ENCODE measurements around the gene TRIM24. TPM values are rescaled to one million over a fixed set of nuclear protein-coding genes. Genes with fewer than 3 reads are reported as not detected.

TRIM24 gene
- total RNA-seq, 1 donor from 2014 or later, result 60.3 TPM

DNA sequence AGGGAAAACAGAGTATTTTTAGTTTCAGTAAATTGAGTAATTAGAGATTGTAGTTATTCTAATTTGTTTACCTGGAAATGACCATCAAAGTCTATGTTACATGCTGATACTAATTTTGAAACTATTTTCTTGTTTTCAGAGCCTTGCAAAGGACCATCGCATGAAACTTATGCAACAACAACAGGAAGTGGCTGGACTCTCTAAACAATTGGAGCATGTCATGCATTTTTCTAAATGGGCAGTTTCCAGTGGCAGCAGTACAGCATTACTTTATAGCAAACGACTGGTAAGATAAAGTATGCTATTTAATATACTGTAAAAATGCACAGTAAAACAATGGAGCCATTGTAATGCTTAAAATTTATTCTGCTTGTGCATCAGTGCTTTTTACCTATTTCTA, 78.5 kb downstream of the TRIM24 start:
- Histone ChIP-seq H3K79me2 (ENCODE audit: insufficient read depth, low read length) (no peaks in the 10 kb centered on the region), H3K4me3 (ENCODE audit: insufficient read depth, low read depth, low read length) (no peak overlapping the region), H3K9me3 (ENCODE audit: insufficient read depth, low read depth, low read length) (no peaks in the 10 kb centered on the region), H3K4me2 (ENCODE audit: low read length) (no peak overlapping the region), H2AFZ (ENCODE audit: low read depth, low read length) (no peak overlapping the region), H3K27ac (ENCODE audit: low read depth, low read length) (no peak overlapping the region), H3K36me3 (ENCODE audit: insufficient read depth, low read length) (peaks cover 8% of the 10 kb centered on the region), H4K20me1 (ENCODE audit: insufficient read depth, low read length) (no peaks in the 10 kb centered on the region), H3K4me1 (ENCODE audit: insufficient read depth, low read length) (no peaks in the 10 kb centered on the region), H3K27me3 (ENCODE audit: insufficient read depth, low read length) (no peaks in the 10 kb centered on the region), H3K9ac (ENCODE audit: low read length) (no peak overlapping the region)
- TF ChIP-seq, protein P1, sequence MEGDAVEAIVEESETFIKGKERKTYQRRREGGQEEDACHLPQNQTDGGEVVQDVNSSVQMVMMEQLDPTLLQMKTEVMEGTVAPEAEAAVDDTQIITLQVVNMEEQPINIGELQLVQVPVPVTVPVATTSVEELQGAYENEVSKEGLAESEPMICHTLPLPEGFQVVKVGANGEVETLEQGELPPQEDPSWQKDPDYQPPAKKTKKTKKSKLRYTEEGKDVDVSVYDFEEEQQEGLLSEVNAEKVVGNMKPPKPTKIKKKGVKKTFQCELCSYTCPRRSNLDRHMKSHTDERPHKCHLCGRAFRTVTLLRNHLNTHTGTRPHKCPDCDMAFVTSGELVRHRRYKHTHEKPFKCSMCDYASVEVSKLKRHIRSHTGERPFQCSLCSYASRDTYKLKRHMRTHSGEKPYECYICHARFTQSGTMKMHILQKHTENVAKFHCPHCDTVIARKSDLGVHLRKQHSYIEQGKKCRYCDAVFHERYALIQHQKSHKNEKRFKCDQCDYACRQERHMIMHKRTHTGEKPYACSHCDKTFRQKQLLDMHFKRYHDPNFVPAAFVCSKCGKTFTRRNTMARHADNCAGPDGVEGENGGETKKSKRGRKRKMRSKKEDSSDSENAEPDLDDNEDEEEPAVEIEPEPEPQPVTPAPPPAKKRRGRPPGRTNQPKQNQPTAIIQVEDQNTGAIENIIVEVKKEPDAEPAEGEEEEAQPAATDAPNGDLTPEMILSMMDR (IDR thresholded peaks at IDR 0.05; ENCODE audit: insufficient read depth, low read depth, low read length), result no peak
- TF ChIP-seq EZH2 (IDR thresholded peaks at IDR 0.05; ENCODE audit: insufficient read depth, low read length), result no peak
- no peaks in the 10 kb centered on the region for H3K4me1 Mint-ChIP-seq (ENCODE audit: low read depth, unreplicated experiment)
- no peaks in the 10 kb centered on the region for H3K9me3 Mint-ChIP-seq (ENCODE audit: unreplicated experiment)
- H3K27ac Mint-ChIP-seq (ENCODE audit: unreplicated experiment), result no peak overlapping the region
- no peak overlapping the region for H3K4me3 Mint-ChIP-seq (ENCODE audit: unreplicated experiment)
- no peak for DNase-seq (ENCODE audit: low read depth)
- H3K36me3 Mint-ChIP-seq (ENCODE audit: low read depth, unreplicated experiment), result peaks cover 27% of the 10 kb centered on the region
- no peak for FAIRE-seq
- no peaks in the 10 kb centered on the region for H3K27me3 Mint-ChIP-seq (ENCODE audit: low read depth, unreplicated experiment)

DNA sequence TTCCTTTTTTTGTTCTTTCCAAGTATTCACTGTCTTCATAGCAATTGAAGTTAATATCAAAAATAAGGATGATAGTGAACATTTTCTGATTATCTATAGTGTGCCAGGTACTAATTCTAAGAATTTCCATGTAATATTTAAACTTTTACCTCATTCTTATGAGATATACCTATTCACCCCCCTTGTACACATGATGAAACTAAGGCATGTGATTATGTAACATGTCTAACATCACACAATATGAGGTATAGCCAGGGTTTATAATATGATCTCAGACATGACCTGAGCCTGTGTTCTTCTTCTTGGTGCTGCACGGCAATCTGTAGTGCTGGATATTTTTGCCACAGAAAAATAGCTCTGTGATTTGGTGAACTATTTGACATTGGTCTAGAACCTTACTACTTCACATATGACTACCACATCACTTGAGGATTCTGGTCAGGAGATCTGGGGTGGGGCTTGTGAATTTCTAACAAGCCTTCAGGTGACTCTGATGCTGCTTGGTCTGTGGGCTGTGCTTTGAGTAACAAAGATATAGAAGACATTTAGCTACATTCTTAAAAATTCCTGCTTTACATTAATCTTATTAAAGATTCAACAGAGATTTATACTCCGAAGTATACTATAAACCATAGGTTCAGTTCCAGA, 79.1 kb downstream of the TRIM24 start:
- peaks cover 8% of the 10 kb centered on the region for H3K36me3 ChIP-seq (ENCODE audit: insufficient read depth, low read length)
- peaks cover 3% of the 10 kb centered on the region for H3K79me2 ChIP-seq (ENCODE audit: insufficient read depth, low read length)
- H3K9me3 ChIP-seq (ENCODE audit: insufficient read depth, low read depth, low read length), result no peaks in the 10 kb centered on the region
- no peak overlapping the region for H2AFZ ChIP-seq (ENCODE audit: low read depth, low read length)
- no peak for FAIRE-seq
- H4K20me1 ChIP-seq (ENCODE audit: insufficient read depth, low read length), result no peaks in the 10 kb centered on the region
- H3K9ac ChIP-seq (ENCODE audit: low read length), result no peak overlapping the region
- H3K36me3 Mint-ChIP-seq (ENCODE audit: low read depth, unreplicated experiment), result peaks cover 26% of the 10 kb centered on the region
- no peak overlapping the region for H3K4me3 Mint-ChIP-seq (ENCODE audit: unreplicated experiment)
- no peak overlapping the region for H3K27ac ChIP-seq (ENCODE audit: low read depth, low read length)
- TF ChIP-seq EZH2 (IDR thresholded peaks at IDR 0.05; ENCODE audit: insufficient read depth, low read length), result no peak
- TF ChIP-seq, protein P1 (IDR thresholded peaks at IDR 0.05; ENCODE audit: insufficient read depth, low read depth, low read length), result no peak
- no peaks in the 10 kb centered on the region for H3K4me1 ChIP-seq (ENCODE audit: insufficient read depth, low read length)
- no peaks in the 10 kb centered on the region for H3K27me3 Mint-ChIP-seq (ENCODE audit: low read depth, unreplicated experiment)
- H3K9me3 Mint-ChIP-seq (ENCODE audit: unreplicated experiment), result no peaks in the 10 kb centered on the region
- H3K4me3 ChIP-seq (ENCODE audit: insufficient read depth, low read depth, low read length), result no peak overlapping the region
- H3K27me3 ChIP-seq (ENCODE audit: insufficient read depth, low read length), result no peaks in the 10 kb centered on the region
- H3K4me1 Mint-ChIP-seq (ENCODE audit: low read depth, unreplicated experiment), result no peaks in the 10 kb centered on the region
- H3K27ac Mint-ChIP-seq (ENCODE audit: unreplicated experiment), result no peak overlapping the region
- no peak for DNase-seq (ENCODE audit: low read depth)
- H3K4me2 ChIP-seq (ENCODE audit: low read length), result no peak overlapping the region

DNA sequence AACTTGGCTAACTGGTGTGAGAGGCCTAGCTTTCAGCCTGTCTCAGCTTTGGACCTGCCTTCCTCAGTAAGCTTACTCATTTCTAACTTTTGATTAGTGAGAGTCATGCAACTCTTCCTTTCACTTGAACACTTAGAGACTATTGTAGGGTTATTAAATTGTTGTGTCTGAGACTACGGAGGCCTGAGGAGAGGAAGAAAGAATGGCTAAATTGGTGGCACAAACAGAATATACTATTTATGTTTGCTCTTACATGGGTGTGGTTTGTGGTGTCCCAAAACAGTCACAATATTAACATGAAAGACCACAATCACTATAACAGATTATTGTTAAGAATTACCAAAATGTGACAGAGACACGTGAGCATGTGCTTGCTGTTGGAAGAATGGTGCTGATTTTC, 82.1 kb downstream of the TRIM24 start:
- H3K4me2 ChIP-seq (ENCODE audit: low read length), result no peak overlapping the region
- H3K9me3 Mint-ChIP-seq (ENCODE audit: unreplicated experiment), result no peaks in the 10 kb centered on the region
- H3K4me3 ChIP-seq (ENCODE audit: insufficient read depth, low read depth, low read length), result no peak overlapping the region
- no peaks in the 10 kb centered on the region for H3K4me1 ChIP-seq (ENCODE audit: insufficient read depth, low read length)
- peaks cover 8% of the 10 kb centered on the region for H3K4me1 Mint-ChIP-seq (ENCODE audit: low read depth, unreplicated experiment)
- no peaks in the 10 kb centered on the region for H4K20me1 ChIP-seq (ENCODE audit: insufficient read depth, low read length)
- no peaks in the 10 kb centered on the region for H3K27me3 Mint-ChIP-seq (ENCODE audit: low read depth, unreplicated experiment)
- H3K79me2 ChIP-seq (ENCODE audit: insufficient read depth, low read length), result peaks cover 3% of the 10 kb centered on the region
- no peak overlapping the region for H3K4me3 Mint-ChIP-seq (ENCODE audit: unreplicated experiment)
- FAIRE-seq (no peak), DNase-seq (ENCODE audit: low read depth) (no peak)
- no peak overlapping the region for H3K27ac Mint-ChIP-seq (ENCODE audit: unreplicated experiment)
- H3K27me3 ChIP-seq (ENCODE audit: insufficient read depth, low read length), result no peaks in the 10 kb centered on the region
- no peak overlapping the region for H2AFZ ChIP-seq (ENCODE audit: low read depth, low read length)
- no peak overlapping the region for H3K27ac ChIP-seq (ENCODE audit: low read depth, low read length)
- no peak for TF ChIP-seq EZH2 (IDR thresholded peaks at IDR 0.05; ENCODE audit: insufficient read depth, low read length)
- TF ChIP-seq, protein P1 (IDR thresholded peaks at IDR 0.05; ENCODE audit: insufficient read depth, low read depth, low read length), result no peak
- H3K9me3 ChIP-seq (ENCODE audit: insufficient read depth, low read depth, low read length), result no peaks in the 10 kb centered on the region
- no peak overlapping the region for H3K9ac ChIP-seq (ENCODE audit: low read length)
- peaks cover 8% of the 10 kb centered on the region for H3K36me3 ChIP-seq (ENCODE audit: insufficient read depth, low read length)
- peaks cover 32% of the 10 kb centered on the region for H3K36me3 Mint-ChIP-seq (ENCODE audit: low read depth, unreplicated experiment)

Data from astrocyte (in vitro differentiated cells and primary cell).